ENCODE results near the gene MEF2C. TPM values are rescaled to one million over a fixed set of nuclear protein-coding genes. Genes with fewer than 3 reads are reported as not detected.
"Not testable (repeated sequence)": the region's sequence is repeated elsewhere in the genome, so short reads cannot be mapped to it uniquely, and the experiment has no call there.

The MEF2C gene
- total RNA-seq, 4 donors from 2014 or later: 17.3 to 58.0 (median 23.5) TPM

DNA sequence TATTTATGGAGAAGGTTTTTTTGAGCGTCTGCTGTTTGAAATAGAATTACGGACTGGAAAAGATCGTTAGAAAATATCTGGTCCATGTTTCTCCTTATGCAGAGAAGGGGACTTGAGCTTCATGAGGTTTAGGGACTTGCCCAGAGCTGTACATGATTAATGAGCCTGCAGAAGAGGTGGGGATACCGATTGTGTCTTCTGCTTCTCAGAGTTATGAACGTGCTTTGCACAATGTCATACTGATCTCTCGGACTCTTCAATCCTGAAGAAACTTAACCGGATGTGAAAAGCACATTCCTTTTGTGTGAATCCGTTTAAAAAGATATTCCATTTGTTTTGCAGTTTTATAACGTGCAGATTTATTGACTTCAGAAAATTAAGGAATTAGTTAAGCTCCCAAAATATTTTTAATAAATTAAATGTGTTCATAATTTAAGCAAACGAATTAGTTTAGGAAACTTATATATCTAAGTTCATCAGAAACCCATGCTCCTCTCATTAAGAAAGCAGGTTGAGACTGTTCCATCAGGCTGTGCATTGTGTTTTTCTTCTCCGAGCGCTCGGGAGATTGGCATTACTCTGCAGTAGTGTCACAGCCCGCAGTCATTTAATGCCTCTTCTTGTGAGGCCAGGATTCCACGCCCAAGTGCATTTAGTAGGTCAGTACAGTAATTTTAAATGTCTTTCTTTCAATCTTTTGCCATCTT, 40.8 kb upstream of the MEF2C start:
- no peak for TF ChIP-seq POLR2AphosphoS5 (IDR thresholded peaks at IDR 0.05)
- TF ChIP-seq EP300 (IDR thresholded peaks at IDR 0.05; ENCODE audit: low read depth): no peak
- no peak for TF ChIP-seq POLR2A (IDR thresholded peaks at IDR 0.05)
- TF ChIP-seq, protein P1, sequence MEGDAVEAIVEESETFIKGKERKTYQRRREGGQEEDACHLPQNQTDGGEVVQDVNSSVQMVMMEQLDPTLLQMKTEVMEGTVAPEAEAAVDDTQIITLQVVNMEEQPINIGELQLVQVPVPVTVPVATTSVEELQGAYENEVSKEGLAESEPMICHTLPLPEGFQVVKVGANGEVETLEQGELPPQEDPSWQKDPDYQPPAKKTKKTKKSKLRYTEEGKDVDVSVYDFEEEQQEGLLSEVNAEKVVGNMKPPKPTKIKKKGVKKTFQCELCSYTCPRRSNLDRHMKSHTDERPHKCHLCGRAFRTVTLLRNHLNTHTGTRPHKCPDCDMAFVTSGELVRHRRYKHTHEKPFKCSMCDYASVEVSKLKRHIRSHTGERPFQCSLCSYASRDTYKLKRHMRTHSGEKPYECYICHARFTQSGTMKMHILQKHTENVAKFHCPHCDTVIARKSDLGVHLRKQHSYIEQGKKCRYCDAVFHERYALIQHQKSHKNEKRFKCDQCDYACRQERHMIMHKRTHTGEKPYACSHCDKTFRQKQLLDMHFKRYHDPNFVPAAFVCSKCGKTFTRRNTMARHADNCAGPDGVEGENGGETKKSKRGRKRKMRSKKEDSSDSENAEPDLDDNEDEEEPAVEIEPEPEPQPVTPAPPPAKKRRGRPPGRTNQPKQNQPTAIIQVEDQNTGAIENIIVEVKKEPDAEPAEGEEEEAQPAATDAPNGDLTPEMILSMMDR (IDR thresholded peaks at IDR 0.05): no peak
- Histone ChIP-seq H3K36me3 (no peaks in the 10 kb centered on the region), H3K27ac (no peak overlapping the region), H3K4me3 (no peak overlapping the region), H3K27me3 (no peaks in the 10 kb centered on the region), H3K4me1 (peaks cover 0 to 13% (median 2%) of the 10 kb centered on the region in 4 donors), H3K9me3 (no peaks in the 10 kb centered on the region)
- no peak for DNase-seq
- in situ Hi-C loops (cut with MboI; ENCODE audit: low pct_ligation_motif_present in 1 of 4, low pct_unique_long_range_greater_than_20kb in 1 of 4, low sequenced_read_pairs in 3 of 4) (no loop called here), intact Hi-C loops (cut with DNase I; ENCODE audit: low total_unique reads) (no loop called here)
- WGBS, 2 donors (ENCODE audit: low coverage in 1 of 2): 88 to 90% methylated on average over 15 of the region's 15 CpGs

DNA sequence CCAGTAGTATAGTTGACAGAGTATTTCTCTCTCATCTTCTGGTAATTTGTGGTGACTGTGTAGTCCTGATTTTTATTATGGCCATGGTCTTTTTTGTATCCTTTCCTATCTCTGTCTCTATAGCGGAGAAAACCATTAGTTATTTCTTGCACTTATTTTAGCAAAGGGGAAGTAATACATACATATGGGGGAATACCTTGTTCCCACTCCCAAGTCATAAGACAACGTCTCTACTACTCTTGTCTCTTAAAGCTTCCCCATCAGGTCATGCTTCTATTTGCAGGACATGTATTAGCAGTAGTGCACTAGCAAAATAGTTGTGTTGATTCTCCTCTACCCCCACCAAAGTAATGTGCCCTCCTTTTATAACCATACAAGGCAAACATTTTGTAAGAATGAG, 29.8 kb upstream of the MEF2C start:
- in situ Hi-C loops (cut with MboI; ENCODE audit: low pct_ligation_motif_present in 1 of 4, low pct_unique_long_range_greater_than_20kb in 1 of 4, low sequenced_read_pairs in 3 of 4); H3K4me1 ChIP-seq; H3K9me3 ChIP-seq; H3K27ac ChIP-seq; DNase-seq; H3K36me3 ChIP-seq; intact Hi-C loops (cut with DNase I; ENCODE audit: low total_unique reads); H3K27me3 ChIP-seq; H3K4me3 ChIP-seq: not testable (repeated sequence)
- 94 to 100% methylated on average over 1 to 2 of the region's 2 CpGs for WGBS, 2 donors (ENCODE audit: low coverage in 1 of 2)

DNA sequence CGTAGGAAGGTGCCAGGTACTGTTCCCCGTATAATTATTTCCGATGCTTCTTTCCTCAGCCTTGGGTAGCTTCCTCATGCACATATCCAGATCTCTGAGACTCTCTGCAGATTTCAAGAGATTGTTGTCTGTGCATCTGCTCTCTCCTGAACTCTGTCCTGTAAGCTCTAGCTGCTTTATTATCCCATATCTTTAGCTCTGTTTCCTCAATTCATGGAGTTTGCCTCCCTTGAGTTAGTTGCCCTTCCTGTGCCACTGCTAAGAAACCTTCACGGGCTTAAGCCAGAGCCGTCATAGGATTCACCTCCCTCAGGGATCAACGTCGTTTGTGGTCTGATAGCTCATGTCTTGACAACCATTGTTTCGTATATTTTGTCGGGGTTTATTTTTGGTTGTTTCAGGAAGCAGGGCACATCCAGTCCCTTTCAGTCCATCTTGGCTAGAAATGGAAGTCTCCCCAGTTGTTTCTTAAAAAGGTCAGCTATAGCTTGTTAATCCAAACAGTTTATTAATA, 28.1 kb upstream of the MEF2C start:
- H3K4me3 ChIP-seq; H3K4me1 ChIP-seq; DNase-seq; H3K36me3 ChIP-seq; H3K9me3 ChIP-seq; intact Hi-C loops (cut with DNase I; ENCODE audit: low total_unique reads); H3K27me3 ChIP-seq; H3K27ac ChIP-seq; in situ Hi-C loops (cut with MboI; ENCODE audit: low pct_ligation_motif_present in 1 of 4, low pct_unique_long_range_greater_than_20kb in 1 of 4, low sequenced_read_pairs in 3 of 4): not testable (repeated sequence)
- WGBS, 2 donors (ENCODE audit: low coverage in 1 of 2): 70 to 74% methylated on average over 9 of the region's 9 CpGs

- 84 to 86% methylated on average over 1 to 2 of the region's 2 CpGs for WGBS, 2 donors (ENCODE audit: low coverage in 1 of 2)
- H3K27ac ChIP-seq; H3K9me3 ChIP-seq; intact Hi-C loops (cut with DNase I; ENCODE audit: low total_unique reads); DNase-seq; H3K4me3 ChIP-seq; H3K36me3 ChIP-seq; H3K27me3 ChIP-seq; H3K4me1 ChIP-seq; in situ Hi-C loops (cut with MboI; ENCODE audit: low pct_ligation_motif_present in 1 of 4, low pct_unique_long_range_greater_than_20kb in 1 of 4, low sequenced_read_pairs in 3 of 4): not testable (repeated sequence)
Observed at GRCh38 chr5:88904478-88904877, 21.5 kb upstream of the MEF2C start.

GRCh38 chr5:88903966-88904365, 21.0 kb upstream of the MEF2C start:
- H3K36me3 ChIP-seq; H3K4me1 ChIP-seq; H3K4me3 ChIP-seq; intact Hi-C loops (cut with DNase I; ENCODE audit: low total_unique reads); H3K27ac ChIP-seq; DNase-seq; H3K27me3 ChIP-seq; H3K9me3 ChIP-seq; in situ Hi-C loops (cut with MboI; ENCODE audit: low pct_ligation_motif_present in 1 of 4, low pct_unique_long_range_greater_than_20kb in 1 of 4, low sequenced_read_pairs in 3 of 4): not testable (repeated sequence)
- WGBS, 2 donors (ENCODE audit: low coverage in 1 of 2): 100% methylated on average over 1 of the region's 8 CpGs; no CpG with 5 or more reads in 1 of the 2 donors

DNA sequence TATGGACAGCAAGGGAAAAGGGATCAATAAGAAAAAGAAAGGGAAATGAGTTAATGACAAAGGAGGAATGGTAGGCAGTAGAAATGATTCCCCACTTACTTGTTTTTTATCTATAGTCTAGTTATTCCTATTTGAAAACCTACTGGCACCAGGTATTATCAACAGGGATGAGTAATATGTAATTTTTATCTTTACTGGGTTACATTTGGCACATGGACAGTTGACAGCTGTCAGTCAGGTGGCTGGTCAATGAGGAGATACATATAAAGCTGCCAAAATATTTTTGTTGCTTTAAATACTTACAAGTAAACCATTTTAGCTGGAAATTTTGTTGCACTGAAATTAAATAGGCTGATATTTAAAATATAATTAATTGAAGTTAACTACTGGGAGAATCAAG, 18.1 kb upstream of the MEF2C start:
- H3K4me1 ChIP-seq; H3K4me3 ChIP-seq; H3K27me3 ChIP-seq; DNase-seq; H3K9me3 ChIP-seq; H3K36me3 ChIP-seq; in situ Hi-C loops (cut with MboI; ENCODE audit: low pct_ligation_motif_present in 1 of 4, low pct_unique_long_range_greater_than_20kb in 1 of 4, low sequenced_read_pairs in 3 of 4); H3K27ac ChIP-seq; intact Hi-C loops (cut with DNase I; ENCODE audit: low total_unique reads): not testable (repeated sequence)
